Activated T-cell treated with anti-CD3 and anti-CD28 coated beads, Interleukin-2, amount 50 U/mL, for 4 hours (primary cell): ENCODE measurements around the gene RPL22. TPM values are rescaled to one million over a fixed set of nuclear protein-coding genes. Genes with fewer than 3 reads are reported as not detected.
A peak's percentile ranks its signal among the peaks of the same experiment; 100 is the strongest.

Experiments
- ATAC-seq, 2 donors: fragments of 200-7000 bp; cut with Tn5 transposase; one replicate each; pipeline ENCODE4 v1.10.0; 2021
- DNase-seq: peaks from one replicate; pipeline ENCODE4 v3.0.0-alpha.2; 2020
- H3K27me3 Mint-ChIP-seq: one replicate; pipeline ENCODE4 v1.8.0; 2021; ENCODE audit warnings: low read depth, mixed read lengths
- H3K36me3 Mint-ChIP-seq: one replicate; pipeline ENCODE4 v1.8.0; 2022; ENCODE audit warnings: mixed read lengths; ENCODE audit not compliant: insufficient read depth
- H3K4me1 Mint-ChIP-seq: one replicate; pipeline ENCODE4 v1.8.0; 2021; ENCODE audit warnings: low read depth, mixed read lengths
- H3K4me3 Mint-ChIP-seq: one replicate; pipeline ENCODE4 v1.8.0; 2021; ENCODE audit warnings: mild to moderate bottlenecking, moderate library complexity, mixed read lengths
- H3K9me3 Mint-ChIP-seq: one replicate; pipeline ENCODE4 v1.8.0; 2021; ENCODE audit warnings: mixed read lengths
- total RNA-seq, 3 donors: library from RNA; stranded (reverse); gene quantifications; one replicate each; pipeline ENCODE4 v1.2.1, GENCODE V29; 2021

Gene RPL22
- total RNA-seq, 3 donors from 2014 or later = 395 to 423 (median 403) TPM

DNA sequence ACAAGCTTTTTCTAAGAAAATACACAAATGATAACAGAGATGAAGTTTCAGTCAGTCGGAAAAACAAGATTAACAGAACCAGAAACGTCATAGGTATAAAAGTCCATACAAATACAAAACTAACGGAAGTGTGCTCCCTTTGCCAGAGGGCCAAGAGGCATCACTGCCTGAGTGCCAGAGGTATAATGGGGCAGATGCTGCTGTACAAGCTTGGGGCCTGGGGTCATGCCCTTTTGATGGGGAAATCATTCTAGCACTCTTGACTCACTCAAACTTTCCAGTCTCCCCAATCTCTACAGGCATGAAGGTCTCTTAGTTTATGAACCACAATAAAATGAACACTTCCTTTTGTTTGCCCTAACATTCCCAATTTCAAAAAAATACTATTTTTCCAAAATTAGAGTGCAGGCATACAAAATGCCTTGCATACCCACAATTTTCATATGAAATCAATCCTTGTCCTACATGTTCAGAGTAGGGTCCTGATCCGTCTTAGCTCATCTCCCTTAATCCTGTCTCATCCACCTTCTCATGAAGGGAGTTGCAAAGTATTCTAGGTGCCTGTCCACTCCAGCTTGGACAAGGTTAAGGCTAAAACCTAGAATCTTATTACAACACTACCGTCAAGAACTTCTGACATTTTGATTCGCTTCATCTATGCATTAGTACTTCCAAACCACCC is 1.5 kb downstream of the RPL22 start:
- DNase-seq (no peak), ATAC-seq (no peak)
- Mint-ChIP-seq H3K9me3 (no peaks in the 10 kb centered on the region), H3K27me3 (no peaks in the 10 kb centered on the region), H3K36me3 (peaks cover 29% of the 10 kb centered on the region), H3K4me1 (peaks cover 46% of the 10 kb centered on the region), H3K4me3 (peak overlapping the region; percentile 94)

DNA sequence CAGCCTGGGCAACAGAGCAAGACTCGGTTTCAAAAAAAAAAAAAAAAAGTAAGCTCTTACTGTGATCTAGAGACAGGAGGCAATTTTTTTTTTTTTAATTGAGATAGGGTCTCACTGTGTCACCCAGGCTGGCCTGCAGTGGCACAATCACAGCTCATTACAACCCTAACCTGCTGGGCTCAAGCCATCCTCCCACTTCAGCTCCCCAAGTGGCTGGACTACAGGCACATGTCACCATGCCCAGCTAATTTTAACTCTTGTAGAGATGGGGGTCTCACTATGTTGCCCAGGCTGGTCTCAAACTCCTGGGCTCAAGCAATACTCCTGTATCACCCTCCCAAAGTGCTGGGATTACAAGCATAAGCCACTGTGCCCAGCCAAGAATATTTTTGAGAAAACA is 7.4 kb downstream of the RPL22 start:
- Mint-ChIP-seq H3K4me1 (peaks cover 24% of the 10 kb centered on the region), H3K36me3 (peaks cover 30% of the 10 kb centered on the region), H3K27me3 (no peaks in the 10 kb centered on the region), H3K4me3 (no peak overlapping the region), H3K9me3 (no peaks in the 10 kb centered on the region)
- DNase-seq (no peak), ATAC-seq (no peak)

- Mint-ChIP-seq H3K4me1 (peaks cover 33% of the 10 kb centered on the region), H3K36me3 (peaks cover 35% of the 10 kb centered on the region), H3K27me3 (no peaks in the 10 kb centered on the region), H3K4me3 (no peak overlapping the region), H3K9me3 (no peaks in the 10 kb centered on the region)
- no peak for ATAC-seq
- DNase-seq = no peak
Observed at GRCh38 chr1:6188466-6188865, 10.9 kb downstream of the RPL22 start.

DNA sequence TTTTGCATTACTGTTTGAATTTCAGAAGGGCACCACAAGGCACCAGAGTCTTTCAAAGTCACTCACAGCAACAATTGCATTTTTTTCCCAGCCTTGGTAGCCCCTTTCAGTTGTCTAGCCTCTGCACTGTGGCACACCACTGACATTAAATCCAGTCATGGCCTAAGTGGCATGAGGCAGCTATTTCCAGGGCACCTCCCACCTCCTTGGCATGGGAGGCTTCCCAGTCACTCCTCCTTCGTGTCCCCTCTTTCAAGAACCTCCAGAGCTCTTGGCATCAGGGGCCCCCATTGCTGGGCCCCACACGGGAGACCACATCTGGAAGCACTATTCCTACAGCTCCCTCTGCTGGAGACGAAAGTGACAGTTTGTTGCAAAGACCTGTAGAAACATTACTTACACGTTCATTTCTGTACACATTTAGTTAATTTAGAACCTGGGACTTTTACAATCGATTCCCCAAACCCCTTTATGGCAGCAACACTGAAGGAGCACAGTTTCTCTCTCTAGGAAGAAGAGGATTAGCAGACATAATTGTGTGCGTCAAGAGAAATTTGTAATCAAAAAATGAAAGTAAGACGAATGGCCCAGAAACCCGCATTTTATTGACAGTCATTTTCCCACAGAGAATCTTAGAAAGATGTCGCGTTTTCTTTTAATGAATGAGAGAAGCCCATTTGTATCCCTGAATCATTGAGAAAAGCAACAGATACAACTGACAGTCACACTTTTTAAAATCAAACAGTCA is 13.6 kb downstream of the RPL22 start:
- ATAC-seq = no peak
- H3K36me3 Mint-ChIP-seq = peaks cover 29% of the 10 kb centered on the region
- no peak overlapping the region for H3K4me3 Mint-ChIP-seq
- peaks cover 41% of the 10 kb centered on the region for H3K4me1 Mint-ChIP-seq
- DNase-seq = no peak
- peaks cover 11% of the 10 kb centered on the region for H3K27me3 Mint-ChIP-seq
- H3K9me3 Mint-ChIP-seq = no peaks in the 10 kb centered on the region

DNA sequence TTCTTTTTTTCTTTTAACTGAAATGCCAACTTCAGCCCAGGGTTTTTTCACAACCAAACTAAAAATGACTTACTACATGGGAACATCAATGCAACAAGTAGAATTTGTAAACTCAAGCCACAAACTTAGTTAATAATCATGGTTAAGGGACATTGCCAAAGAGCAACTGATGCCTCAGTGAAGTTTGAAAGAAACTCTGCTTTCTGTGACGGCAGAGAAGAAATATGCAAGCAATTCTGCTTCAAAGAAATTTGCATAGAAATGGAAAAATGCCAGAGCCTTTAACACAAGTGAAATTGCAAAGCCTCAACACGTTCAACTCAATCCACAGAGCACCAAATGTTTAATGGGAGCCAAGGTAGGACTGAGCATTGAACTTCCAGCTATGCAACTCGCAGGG is 14.2 kb downstream of the RPL22 start:
- Mint-ChIP-seq H3K9me3 (no peaks in the 10 kb centered on the region), H3K4me3 (no peak overlapping the region), H3K27me3 (peaks cover 13% of the 10 kb centered on the region), H3K4me1 (peaks cover 43% of the 10 kb centered on the region), H3K36me3 (peaks cover 27% of the 10 kb centered on the region)
- ATAC-seq = no peak
- no peak for DNase-seq

DNA sequence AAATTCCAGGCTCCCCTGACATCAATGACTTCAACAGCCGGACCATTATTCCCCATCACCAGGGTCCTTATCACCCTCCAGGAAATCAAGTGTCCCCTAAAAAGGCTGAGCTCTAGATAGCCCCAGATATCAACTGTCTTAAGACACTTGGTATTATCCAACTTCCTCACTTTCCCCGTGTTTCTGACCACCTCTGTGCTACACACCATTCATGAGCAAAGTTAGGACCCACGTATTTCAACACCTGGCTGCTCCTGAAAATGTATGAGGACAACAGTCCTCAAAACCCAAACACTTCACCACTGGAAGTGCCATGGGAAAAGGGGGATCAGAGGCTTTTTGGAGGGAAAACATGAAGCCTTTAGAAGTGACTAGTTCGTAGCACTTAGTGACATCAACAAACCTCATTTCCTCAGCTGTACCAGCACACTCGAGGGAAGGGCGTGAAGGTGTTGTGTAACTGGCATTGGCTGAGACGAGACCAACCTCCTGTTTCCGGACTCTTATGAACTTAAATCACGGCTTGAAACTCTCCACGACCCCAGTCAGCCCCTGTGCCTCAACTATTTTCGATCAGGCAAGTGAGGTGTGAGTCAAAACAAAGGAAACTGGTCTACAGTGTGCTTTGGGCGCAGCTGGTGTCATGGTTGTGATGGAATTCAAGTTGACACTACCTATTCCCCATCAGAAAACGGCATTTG is 15.2 kb downstream of the RPL22 start:
- peaks cover 40% of the 10 kb centered on the region for H3K4me1 Mint-ChIP-seq

GRCh38 chr1:6183520-6183989 is 15.8 kb downstream of the RPL22 start:
- ATAC-seq (peak; percentile 12 to 26), DNase-seq (no peak)
- Mint-ChIP-seq H3K4me3 (no peak overlapping the region), H3K36me3 (peaks cover 19% of the 10 kb centered on the region), H3K9me3 (no peaks in the 10 kb centered on the region), H3K27me3 (peaks cover 19% of the 10 kb centered on the region), H3K4me1 (peaks cover 38% of the 10 kb centered on the region)

More for the DNA sequence above, 15.2 kb downstream of the RPL22 start:
- peaks cover 23% of the 10 kb centered on the region for H3K36me3 Mint-ChIP-seq
- ATAC-seq = no peak
- DNase-seq = no peak
- no peak overlapping the region for H3K4me3 Mint-ChIP-seq
- no peaks in the 10 kb centered on the region for H3K9me3 Mint-ChIP-seq
- peaks cover 13% of the 10 kb centered on the region for H3K27me3 Mint-ChIP-seq

- Mint-ChIP-seq H3K9me3 (no peaks in the 10 kb centered on the region), H3K4me3 (peak overlapping the region; percentile 65), H3K27me3 (peaks cover 39% of the 10 kb centered on the region), H3K4me1 (peaks cover 40% of the 10 kb centered on the region), H3K36me3 (peaks cover 13% of the 10 kb centered on the region)
- ATAC-seq = no peak
- DNase-seq = no peak
Observed at GRCh38 chr1:6181347-6181770, 18.0 kb downstream of the RPL22 start.

- Mint-ChIP-seq H3K9me3 (no peaks in the 10 kb centered on the region), H3K4me3 (peak overlapping the region; percentile 65), H3K36me3 (peaks cover 9% of the 10 kb centered on the region), H3K4me1 (peaks cover 38% of the 10 kb centered on the region), H3K27me3 (peaks cover 41% of the 10 kb centered on the region)
- peak in 1 of 2 donors; percentile 20 for ATAC-seq
- DNase-seq = no peak
Observed at GRCh38 chr1:6180707-6181311, 18.6 kb downstream of the RPL22 start.

DNA sequence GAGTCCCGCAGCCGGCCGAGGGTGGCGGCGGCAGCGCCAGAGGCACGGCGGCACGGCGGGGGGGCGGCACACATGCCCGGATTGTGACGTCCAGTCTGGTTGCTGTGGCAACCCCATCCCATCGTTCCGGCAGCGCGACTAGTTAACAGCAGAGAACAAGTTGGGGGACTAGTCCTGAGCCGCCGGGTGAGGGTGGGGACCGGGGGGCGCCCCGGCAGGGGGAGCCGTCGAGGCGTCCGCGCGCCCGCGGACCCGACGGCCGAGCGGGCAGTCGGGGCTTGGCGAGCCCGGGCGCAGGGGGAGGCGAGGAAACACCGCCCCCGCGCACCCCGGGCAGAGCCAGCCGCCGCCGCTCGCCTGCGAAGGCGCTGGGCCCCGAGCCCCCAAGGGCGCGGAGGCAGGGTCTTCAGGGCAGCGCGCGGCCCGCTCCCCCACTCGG is 19.1 kb downstream of the RPL22 start, which contains the start of gene CHD5:
Gene CHD5, minus strand, starts transcription at position 54 of the 439 bp plus-strand sequence. CDS start 298 bp downstream, outside the sequence.
- peaks cover 41% of the 10 kb centered on the region for H3K27me3 Mint-ChIP-seq
- no peak for ATAC-seq
- H3K4me3 Mint-ChIP-seq = peak within 1 kb of the TSS; percentile 65
- no peaks in the 10 kb centered on the region for H3K9me3 Mint-ChIP-seq
- peaks cover 6% of the 10 kb centered on the region for H3K36me3 Mint-ChIP-seq
- H3K4me1 Mint-ChIP-seq = peaks cover 38% of the 10 kb centered on the region
- no peak for DNase-seq

- H3K27me3 Mint-ChIP-seq = peaks cover 41% of the 10 kb centered on the region
- H3K4me1 Mint-ChIP-seq = peaks cover 32% of the 10 kb centered on the region
- peaks cover 4% of the 10 kb centered on the region for H3K36me3 Mint-ChIP-seq
- no peaks in the 10 kb centered on the region for H3K9me3 Mint-ChIP-seq
- ATAC-seq (peak in 1 of 2 donors; percentile 9), DNase-seq (no peak)
- no peak overlapping the region for H3K4me3 Mint-ChIP-seq
Observed at GRCh38 chr1:6179564-6180175, 19.7 kb downstream of the RPL22 start.

- Mint-ChIP-seq H3K27me3 (peaks cover 41% of the 10 kb centered on the region), H3K4me3 (peak overlapping the region; percentile 65), H3K9me3 (no peaks in the 10 kb centered on the region), H3K36me3 (no peaks in the 10 kb centered on the region), H3K4me1 (peaks cover 27% of the 10 kb centered on the region)
- ATAC-seq (peak in 1 of 2 donors; percentile 20), DNase-seq (no peak)
Observed at GRCh38 chr1:6178751-6179563, 20.4 kb downstream of the RPL22 start.
